ENCODE measurements around the gene FBXO45.

The FBXO45 gene

GRCh38 chr3:196599734-196600128 lies 31.3 kb downstream of the FBXO45 start:
- no peak overlapping the region for H2AFZ ChIP-seq (ENCODE audit: low read depth, low read length)
- no peaks in the 10 kb centered on the region for H3K36me3 ChIP-seq (ENCODE audit: insufficient read depth, low read length)
- ATAC-seq (ENCODE audit: insufficient read depth, low read depth) (no peak), DNase-seq (no peak)
- peaks cover 6% of the 10 kb centered on the region for H3K4me1 ChIP-seq (ENCODE audit: insufficient read depth, low read length)
- H3K4me2 ChIP-seq (ENCODE audit: insufficient read depth, low read length): no peak overlapping the region
- no peaks in the 10 kb centered on the region for H3K9me3 ChIP-seq (ENCODE audit: insufficient read depth, low read length, severe bottlenecking)
- H3K4me3 ChIP-seq (ENCODE audit: low read depth in 1 of 2, low read length in 2 of 2): no peak overlapping the region
- H3K79me2 ChIP-seq (ENCODE audit: insufficient read depth, low read length): no peaks in the 10 kb centered on the region
- no peaks in the 10 kb centered on the region for H3K27me3 ChIP-seq (ENCODE audit: insufficient read depth, low read length, poor library complexity)
- no peak for TF ChIP-seq EZH2 (IDR thresholded peaks at IDR 0.05; ENCODE audit: borderline replicate concordance, low read depth, low read length, severe bottlenecking)
- TF ChIP-seq CTCF (IDR thresholded peaks at IDR 0.05; ENCODE audit: borderline replicate concordance, extremely low read depth, low read length, poor library complexity, severe bottlenecking): no peak
- no peak overlapping the region for H3K27ac ChIP-seq (ENCODE audit: low read length)
- no peaks in the 10 kb centered on the region for H4K20me1 ChIP-seq (ENCODE audit: insufficient read depth, low read length)
- no peak overlapping the region for H3K9ac ChIP-seq (ENCODE audit: low read depth, low read length)

- Histone ChIP-seq H3K27ac (ENCODE audit: low read length) (no peak overlapping the region), H3K4me1 (ENCODE audit: insufficient read depth, low read length) (peaks cover 6% of the 10 kb centered on the region), H2AFZ (ENCODE audit: low read depth, low read length) (no peak overlapping the region), H3K36me3 (ENCODE audit: insufficient read depth, low read length) (no peaks in the 10 kb centered on the region), H3K4me3 (ENCODE audit: low read depth in 1 of 2, low read length in 2 of 2) (no peak overlapping the region), H3K4me2 (ENCODE audit: insufficient read depth, low read length) (no peak overlapping the region), H3K27me3 (ENCODE audit: insufficient read depth, low read length, poor library complexity) (no peaks in the 10 kb centered on the region), H3K79me2 (ENCODE audit: insufficient read depth, low read length) (no peaks in the 10 kb centered on the region), H3K9me3 (ENCODE audit: insufficient read depth, low read length, severe bottlenecking) (no peaks in the 10 kb centered on the region), H3K9ac (ENCODE audit: low read depth, low read length) (no peak overlapping the region), H4K20me1 (ENCODE audit: insufficient read depth, low read length) (no peaks in the 10 kb centered on the region)
- DNase-seq: no peak
- no peak for ATAC-seq (ENCODE audit: insufficient read depth, low read depth)
- no peak for TF ChIP-seq EZH2 (IDR thresholded peaks at IDR 0.05; ENCODE audit: borderline replicate concordance, low read depth, low read length, severe bottlenecking)
- TF ChIP-seq CTCF (IDR thresholded peaks at IDR 0.05; ENCODE audit: borderline replicate concordance, extremely low read depth, low read length, poor library complexity, severe bottlenecking): no peak
These were observed 31.9 kb downstream of the FBXO45 start for GRCh38 chr3:196600359-196600758.

GRCh38 chr3:196602673-196603072 lies 34.2 kb downstream of the FBXO45 start:
- no peak overlapping the region for H3K4me2 ChIP-seq (ENCODE audit: insufficient read depth, low read length)
- H3K79me2 ChIP-seq (ENCODE audit: insufficient read depth, low read length): no peaks in the 10 kb centered on the region

More at GRCh38 chr3:196602673-196603072, 34.2 kb downstream of the FBXO45 start:
- Histone ChIP-seq H3K4me3 (ENCODE audit: low read depth in 1 of 2, low read length in 2 of 2) (no peak overlapping the region), H2AFZ (ENCODE audit: low read depth, low read length) (no peak overlapping the region), H3K9me3 (ENCODE audit: insufficient read depth, low read length, severe bottlenecking) (no peaks in the 10 kb centered on the region), H4K20me1 (ENCODE audit: insufficient read depth, low read length) (no peaks in the 10 kb centered on the region), H3K36me3 (ENCODE audit: insufficient read depth, low read length) (no peaks in the 10 kb centered on the region), H3K9ac (ENCODE audit: low read depth, low read length) (no peak overlapping the region), H3K4me1 (ENCODE audit: insufficient read depth, low read length) (peaks cover 5% of the 10 kb centered on the region), H3K27ac (ENCODE audit: low read length) (no peak overlapping the region), H3K27me3 (ENCODE audit: insufficient read depth, low read length, poor library complexity) (no peaks in the 10 kb centered on the region)
- DNase-seq (no peak), ATAC-seq (ENCODE audit: insufficient read depth, low read depth) (no peak)
- TF ChIP-seq CTCF (IDR thresholded peaks at IDR 0.05; ENCODE audit: borderline replicate concordance, extremely low read depth, low read length, poor library complexity, severe bottlenecking): no peak
- no peak for TF ChIP-seq EZH2 (IDR thresholded peaks at IDR 0.05; ENCODE audit: borderline replicate concordance, low read depth, low read length, severe bottlenecking)
